ENCODE results near the gene PDXDC1.
"Not testable (repeated sequence)": the region's sequence is repeated elsewhere in the genome, so short reads cannot be mapped to it uniquely, and the experiment has no call there.

Gene PDXDC1

GRCh38 chr16:14961405-14962186 lies 13.2 kb upstream of the PDXDC1 start:
- Histone ChIP-seq H3K27ac (ENCODE audit: low read length) (no peak overlapping the region), H3K79me2 (ENCODE audit: low read length) (no peaks in the 10 kb centered on the region), H3K27me3 (ENCODE audit: low read depth, low read length) (peaks cover 29% of the 10 kb centered on the region), H3K4me3 (ENCODE audit: low read length) (no peak overlapping the region), H3K9ac (ENCODE audit: low read length) (no peak overlapping the region), H3K4me1 (ENCODE audit: low read length) (no peaks in the 10 kb centered on the region), H3K9me3 (ENCODE audit: insufficient read depth, low read length) (no peaks in the 10 kb centered on the region), H2AFZ (ENCODE audit: low read depth, low read length) (no peak overlapping the region), H3K36me3 (replicated peaks; ENCODE audit: low read depth, low read length) (no peaks in the 10 kb centered on the region), H3K4me2 (ENCODE audit: low read length) (no peak overlapping the region), H4K20me1 (ENCODE audit: insufficient read depth, low read length) (no peaks in the 10 kb centered on the region)
- TF ChIP-seq EZH2phosphoT487 (IDR thresholded peaks at IDR 0.05; ENCODE audit: low read depth): no peak
- TF ChIP-seq, protein P1, sequence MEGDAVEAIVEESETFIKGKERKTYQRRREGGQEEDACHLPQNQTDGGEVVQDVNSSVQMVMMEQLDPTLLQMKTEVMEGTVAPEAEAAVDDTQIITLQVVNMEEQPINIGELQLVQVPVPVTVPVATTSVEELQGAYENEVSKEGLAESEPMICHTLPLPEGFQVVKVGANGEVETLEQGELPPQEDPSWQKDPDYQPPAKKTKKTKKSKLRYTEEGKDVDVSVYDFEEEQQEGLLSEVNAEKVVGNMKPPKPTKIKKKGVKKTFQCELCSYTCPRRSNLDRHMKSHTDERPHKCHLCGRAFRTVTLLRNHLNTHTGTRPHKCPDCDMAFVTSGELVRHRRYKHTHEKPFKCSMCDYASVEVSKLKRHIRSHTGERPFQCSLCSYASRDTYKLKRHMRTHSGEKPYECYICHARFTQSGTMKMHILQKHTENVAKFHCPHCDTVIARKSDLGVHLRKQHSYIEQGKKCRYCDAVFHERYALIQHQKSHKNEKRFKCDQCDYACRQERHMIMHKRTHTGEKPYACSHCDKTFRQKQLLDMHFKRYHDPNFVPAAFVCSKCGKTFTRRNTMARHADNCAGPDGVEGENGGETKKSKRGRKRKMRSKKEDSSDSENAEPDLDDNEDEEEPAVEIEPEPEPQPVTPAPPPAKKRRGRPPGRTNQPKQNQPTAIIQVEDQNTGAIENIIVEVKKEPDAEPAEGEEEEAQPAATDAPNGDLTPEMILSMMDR (IDR thresholded peaks at IDR 0.05; ENCODE audit: low read depth, low read length): no peak

DNA sequence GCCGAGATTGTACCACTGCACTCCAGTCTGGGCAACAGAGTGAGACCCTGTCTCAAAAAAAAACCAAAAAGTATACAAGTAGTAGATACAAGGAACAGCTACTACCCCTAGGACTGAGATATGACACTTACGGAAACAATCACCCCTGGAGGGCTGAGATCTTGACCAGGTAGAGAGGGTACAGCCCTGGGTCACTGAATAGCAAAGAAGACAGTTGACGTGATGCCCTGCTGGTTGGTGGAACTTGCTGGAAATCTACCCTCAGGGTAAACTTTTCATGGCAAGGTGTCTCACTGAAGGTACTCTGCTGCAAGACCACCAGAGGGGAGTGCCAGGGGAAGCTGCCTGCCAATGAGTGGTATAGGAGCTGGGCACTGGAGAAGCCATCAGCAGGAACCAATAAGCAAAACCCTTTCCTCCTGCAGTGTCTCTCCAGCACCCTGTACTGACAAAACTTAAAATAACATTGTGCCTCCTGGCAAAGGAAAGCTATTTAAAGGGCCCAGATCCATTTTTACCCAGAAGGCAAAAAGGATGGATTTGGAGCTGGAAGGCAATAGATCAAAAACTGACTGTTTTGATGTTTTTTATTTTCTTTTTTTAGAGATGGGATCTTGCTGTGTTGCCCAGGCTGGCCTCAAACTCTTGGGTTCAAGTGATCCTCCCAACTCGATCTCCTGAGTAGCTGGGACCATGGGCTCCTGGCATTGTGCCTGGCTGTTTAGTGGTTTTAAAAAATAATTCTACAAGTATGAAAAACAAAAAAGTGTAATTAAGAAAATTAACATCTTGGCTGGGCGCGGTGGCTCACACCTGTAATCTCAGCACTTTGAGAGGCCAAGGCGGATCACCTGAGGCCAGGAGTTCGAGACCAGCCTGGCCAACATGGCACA lies 11.3 kb upstream of the PDXDC1 start:
- Histone ChIP-seq H3K9me3 (ENCODE audit: insufficient read depth, low read length) (no peaks in the 10 kb centered on the region), H3K27me3 (ENCODE audit: low read depth, low read length) (peaks cover 26% of the 10 kb centered on the region), H2AFZ (ENCODE audit: low read depth, low read length) (no peak overlapping the region), H4K20me1 (ENCODE audit: insufficient read depth, low read length) (no peaks in the 10 kb centered on the region), H3K4me3 (ENCODE audit: low read length) (no peak overlapping the region), H3K27ac (ENCODE audit: low read length) (no peak overlapping the region), H3K4me1 (ENCODE audit: low read length) (no peaks in the 10 kb centered on the region), H3K79me2 (ENCODE audit: low read length) (no peaks in the 10 kb centered on the region), H3K4me2 (ENCODE audit: low read length) (no peak overlapping the region), H3K9ac (ENCODE audit: low read length) (no peak overlapping the region), H3K36me3 (replicated peaks; ENCODE audit: low read depth, low read length) (no peaks in the 10 kb centered on the region)
- TF ChIP-seq, protein P1 (IDR thresholded peaks at IDR 0.05; ENCODE audit: low read depth, low read length): no peak
- no peak for TF ChIP-seq EZH2phosphoT487 (IDR thresholded peaks at IDR 0.05; ENCODE audit: low read depth)

DNA sequence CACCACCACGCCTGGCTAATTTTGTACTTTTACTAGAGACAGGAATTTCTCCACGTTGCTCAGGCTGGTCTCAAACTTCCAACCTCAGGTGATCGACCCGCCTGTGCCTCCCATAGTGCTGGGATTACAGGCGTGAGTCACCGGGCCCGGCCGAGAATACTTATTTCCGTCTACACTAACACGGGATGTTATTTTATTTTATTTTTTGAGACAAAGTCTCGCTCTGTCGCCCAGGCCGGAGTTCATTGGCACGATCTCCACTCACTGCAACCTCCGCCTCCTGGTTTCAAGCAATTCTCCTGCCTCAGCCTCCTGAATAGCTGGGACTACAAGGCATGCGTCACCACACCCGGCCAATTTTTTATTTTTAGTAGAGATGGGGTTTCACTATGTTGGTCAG lies 9.5 kb upstream of the PDXDC1 start:
- Histone ChIP-seq H2AFZ (ENCODE audit: low read depth, low read length) (no peak overlapping the region), H3K9me3 (ENCODE audit: insufficient read depth, low read length) (no peaks in the 10 kb centered on the region), H3K4me1 (ENCODE audit: low read length) (no peaks in the 10 kb centered on the region), H3K36me3 (replicated peaks; ENCODE audit: low read depth, low read length) (no peaks in the 10 kb centered on the region), H3K27me3 (ENCODE audit: low read depth, low read length) (peaks cover 24% of the 10 kb centered on the region), H3K9ac (ENCODE audit: low read length) (no peak overlapping the region), H3K4me3 (ENCODE audit: low read length) (no peak overlapping the region), H3K27ac (ENCODE audit: low read length) (no peak overlapping the region), H4K20me1 (ENCODE audit: insufficient read depth, low read length) (no peaks in the 10 kb centered on the region), H3K79me2 (ENCODE audit: low read length) (no peaks in the 10 kb centered on the region), H3K4me2 (ENCODE audit: low read length) (no peak overlapping the region)
- TF ChIP-seq, protein P1 (IDR thresholded peaks at IDR 0.05; ENCODE audit: low read depth, low read length): no peak
- no peak for TF ChIP-seq EZH2phosphoT487 (IDR thresholded peaks at IDR 0.05; ENCODE audit: low read depth)

GRCh38 chr16:14969795-14970194 lies 5.0 kb upstream of the PDXDC1 start:
- not testable (repeated sequence) for H4K20me1 ChIP-seq (ENCODE audit: insufficient read depth, low read length); H3K9me3 ChIP-seq (ENCODE audit: insufficient read depth, low read length); H3K4me3 ChIP-seq (ENCODE audit: low read length); H3K9ac ChIP-seq (ENCODE audit: low read length); H3K4me2 ChIP-seq (ENCODE audit: low read length); H2AFZ ChIP-seq (ENCODE audit: low read depth, low read length); H3K36me3 ChIP-seq (replicated peaks; ENCODE audit: low read depth, low read length); H3K27ac ChIP-seq (ENCODE audit: low read length); H3K27me3 ChIP-seq (ENCODE audit: low read depth, low read length); H3K79me2 ChIP-seq (ENCODE audit: low read length); H3K4me1 ChIP-seq (ENCODE audit: low read length)

DNA sequence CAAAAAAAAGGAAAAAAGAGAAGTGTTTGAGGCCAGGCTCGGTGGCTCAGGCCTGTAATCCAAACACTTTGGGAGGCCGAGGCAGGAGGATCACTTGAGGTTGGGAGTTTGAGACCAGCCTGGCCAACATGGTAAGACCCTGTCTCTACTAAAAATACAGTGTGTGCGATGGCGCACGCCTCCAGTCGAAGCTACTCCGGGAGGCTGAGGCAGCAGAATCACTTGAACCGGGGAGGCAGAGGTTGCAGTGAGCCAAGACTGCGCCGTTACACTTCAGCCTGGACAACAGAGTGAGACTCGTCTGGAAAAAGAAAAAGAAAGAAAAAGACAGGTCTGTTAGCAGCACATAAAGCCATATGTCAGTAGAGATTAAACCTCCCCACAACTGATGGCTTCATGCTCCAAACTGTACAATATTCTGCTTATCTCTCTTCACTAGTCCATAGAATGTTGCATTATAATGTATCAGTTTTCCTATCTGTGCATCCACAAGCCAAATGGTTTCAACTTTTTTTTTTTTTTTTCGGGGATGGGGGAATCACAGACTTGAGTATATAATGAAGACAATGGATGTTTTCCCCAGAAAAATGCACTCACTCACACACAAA lies 3.1 kb upstream of the PDXDC1 start:
- H3K4me3 ChIP-seq (ENCODE audit: low read length); H3K36me3 ChIP-seq (replicated peaks; ENCODE audit: low read depth, low read length); H4K20me1 ChIP-seq (ENCODE audit: insufficient read depth, low read length); H3K9me3 ChIP-seq (ENCODE audit: insufficient read depth, low read length); H3K9ac ChIP-seq (ENCODE audit: low read length); H3K27ac ChIP-seq (ENCODE audit: low read length); H2AFZ ChIP-seq (ENCODE audit: low read depth, low read length); H3K27me3 ChIP-seq (ENCODE audit: low read depth, low read length); H3K4me1 ChIP-seq (ENCODE audit: low read length); H3K4me2 ChIP-seq (ENCODE audit: low read length): not testable (repeated sequence)
- H3K79me2 ChIP-seq (ENCODE audit: low read length): peaks cover 18% of the 10 kb centered on the region

GRCh38 chr16:14973785-14974322 lies 972 bp upstream of the PDXDC1 start:
- Histone ChIP-seq H3K4me2 (ENCODE audit: low read length) (peak overlapping the region; percentile 66), H3K9ac (ENCODE audit: low read length) (peak overlapping the region; percentile 69), H3K4me3 (ENCODE audit: low read length) (peak overlapping the region; percentile 82), H4K20me1 (ENCODE audit: insufficient read depth, low read length) (peaks cover 14% of the 10 kb centered on the region), H3K79me2 (ENCODE audit: low read length) (peaks cover 32% of the 10 kb centered on the region)
- H3K27me3 ChIP-seq (ENCODE audit: low read depth, low read length); H2AFZ ChIP-seq (ENCODE audit: low read depth, low read length); H3K36me3 ChIP-seq (replicated peaks; ENCODE audit: low read depth, low read length); H3K4me1 ChIP-seq (ENCODE audit: low read length); H3K27ac ChIP-seq (ENCODE audit: low read length); H3K9me3 ChIP-seq (ENCODE audit: insufficient read depth, low read length): not testable (repeated sequence)

All from OCI-LY3 (cell line).